ENCODE data around the gene HSPB1.
"Not testable (repeated sequence)": the region's sequence is repeated elsewhere in the genome, so short reads cannot be mapped to it uniquely, and the experiment has no call there.

Gene HSPB1

DNA sequence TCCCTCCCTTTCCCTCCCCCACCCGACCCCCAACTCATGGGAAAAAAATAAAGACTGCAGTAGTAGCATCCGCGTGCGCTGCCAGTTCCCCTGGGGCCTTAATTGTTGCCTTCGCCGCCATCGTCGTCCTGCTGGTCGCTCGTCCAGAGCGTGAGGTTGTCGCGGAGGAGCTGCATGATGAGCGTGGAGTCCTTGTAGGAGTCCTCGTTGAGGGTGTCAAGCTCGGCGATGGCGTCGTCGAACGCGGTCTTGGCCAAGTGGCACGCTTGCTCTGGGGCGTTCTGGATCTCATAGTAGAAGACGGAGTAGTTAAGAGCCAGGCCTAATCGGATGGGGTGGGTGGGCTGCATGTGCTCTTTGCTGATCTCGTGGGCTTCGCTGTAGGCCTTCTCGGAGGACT, 27.0 kb downstream of the HSPB1 start:
- no peak overlapping the region for H3K4me3 ChIP-seq (ENCODE audit: low read depth, low read length)
- no peak for DNase-seq (ENCODE audit: low read depth, low spot score)
- TF ChIP-seq, protein P1, sequence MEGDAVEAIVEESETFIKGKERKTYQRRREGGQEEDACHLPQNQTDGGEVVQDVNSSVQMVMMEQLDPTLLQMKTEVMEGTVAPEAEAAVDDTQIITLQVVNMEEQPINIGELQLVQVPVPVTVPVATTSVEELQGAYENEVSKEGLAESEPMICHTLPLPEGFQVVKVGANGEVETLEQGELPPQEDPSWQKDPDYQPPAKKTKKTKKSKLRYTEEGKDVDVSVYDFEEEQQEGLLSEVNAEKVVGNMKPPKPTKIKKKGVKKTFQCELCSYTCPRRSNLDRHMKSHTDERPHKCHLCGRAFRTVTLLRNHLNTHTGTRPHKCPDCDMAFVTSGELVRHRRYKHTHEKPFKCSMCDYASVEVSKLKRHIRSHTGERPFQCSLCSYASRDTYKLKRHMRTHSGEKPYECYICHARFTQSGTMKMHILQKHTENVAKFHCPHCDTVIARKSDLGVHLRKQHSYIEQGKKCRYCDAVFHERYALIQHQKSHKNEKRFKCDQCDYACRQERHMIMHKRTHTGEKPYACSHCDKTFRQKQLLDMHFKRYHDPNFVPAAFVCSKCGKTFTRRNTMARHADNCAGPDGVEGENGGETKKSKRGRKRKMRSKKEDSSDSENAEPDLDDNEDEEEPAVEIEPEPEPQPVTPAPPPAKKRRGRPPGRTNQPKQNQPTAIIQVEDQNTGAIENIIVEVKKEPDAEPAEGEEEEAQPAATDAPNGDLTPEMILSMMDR (IDR thresholded peaks at IDR 0.05; ENCODE audit: low read depth, low read length): no peak
- in situ Hi-C loops (cut with HindIII; ENCODE audit: low sequenced_read_pairs): no loop called here

DNA sequence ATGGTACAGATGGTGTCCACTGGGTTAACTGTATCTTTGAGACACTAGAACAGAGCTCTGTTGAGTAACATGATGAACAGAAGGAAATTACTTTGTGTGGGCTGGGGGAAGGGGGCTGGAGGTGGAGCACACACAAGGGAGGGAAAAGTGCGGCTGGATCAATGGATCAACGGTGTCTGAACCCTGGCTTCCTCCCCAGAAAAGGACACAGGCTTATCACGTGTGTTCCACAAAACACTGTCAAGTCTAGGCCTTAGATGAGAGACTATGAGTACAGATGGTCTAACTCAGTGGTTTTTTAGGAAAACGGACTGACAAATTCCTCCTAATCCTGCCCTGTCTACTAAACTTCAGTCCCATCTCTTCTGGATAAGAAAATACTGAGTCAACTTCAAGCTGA, 27.8 kb downstream of the HSPB1 start:
- no peak for DNase-seq (ENCODE audit: low read depth, low spot score)
- TF ChIP-seq, protein P1 (IDR thresholded peaks at IDR 0.05; ENCODE audit: low read depth, low read length): no peak
- in situ Hi-C loops (cut with HindIII; ENCODE audit: low sequenced_read_pairs): no loop called here
- H3K4me3 ChIP-seq (ENCODE audit: low read depth, low read length): no peak overlapping the region

DNA sequence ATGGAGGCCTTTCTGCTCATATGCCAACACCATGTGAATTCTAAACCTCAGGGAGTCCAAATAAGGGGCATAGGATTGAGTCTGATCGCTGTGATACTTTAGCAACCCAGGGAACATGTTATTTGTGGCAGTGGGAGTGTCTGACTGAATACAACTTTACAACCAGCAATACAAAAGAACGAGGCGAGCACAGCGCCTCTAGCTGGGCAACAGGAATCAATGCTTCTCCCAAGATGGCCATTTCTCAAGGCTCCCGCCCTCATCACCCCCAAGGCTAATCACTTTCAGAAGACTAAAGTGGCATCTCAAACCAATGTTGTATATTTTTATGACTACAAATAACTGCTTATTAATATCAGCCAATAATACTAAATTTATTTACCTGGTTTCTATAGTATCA, 28.2 kb downstream of the HSPB1 start:
- TF ChIP-seq, protein P1 (IDR thresholded peaks at IDR 0.05; ENCODE audit: low read depth, low read length): no peak
- no peak for DNase-seq (ENCODE audit: low read depth, low spot score)
- no peak overlapping the region for H3K4me3 ChIP-seq (ENCODE audit: low read depth, low read length)
- in situ Hi-C loops (cut with HindIII; ENCODE audit: low sequenced_read_pairs): no loop called here

DNA sequence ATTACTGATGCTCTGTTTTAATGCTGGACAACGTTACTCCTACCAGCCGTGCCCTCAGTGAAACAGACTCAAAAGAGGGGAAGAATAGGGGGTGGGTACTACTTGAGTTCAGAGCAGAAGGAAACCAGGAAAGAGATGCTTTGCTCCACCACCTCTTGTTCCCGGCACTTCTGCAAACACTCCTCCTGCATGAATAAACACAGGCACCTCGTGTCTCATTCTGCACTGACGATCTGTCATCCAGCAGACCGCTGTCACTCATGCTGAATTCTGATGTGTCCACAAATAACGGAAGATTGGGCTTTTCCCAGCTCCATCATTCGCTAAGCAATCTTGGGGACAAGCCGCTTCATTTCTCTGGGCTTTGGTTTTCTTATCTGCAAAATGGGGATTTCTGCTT, 29.6 kb downstream of the HSPB1 start:
- in situ Hi-C loops (cut with HindIII; ENCODE audit: low sequenced_read_pairs): no loop called here
- TF ChIP-seq, protein P1 (IDR thresholded peaks at IDR 0.05; ENCODE audit: low read depth, low read length): no peak
- DNase-seq (ENCODE audit: low read depth, low spot score): no peak
- no peak overlapping the region for H3K4me3 ChIP-seq (ENCODE audit: low read depth, low read length)

DNA sequence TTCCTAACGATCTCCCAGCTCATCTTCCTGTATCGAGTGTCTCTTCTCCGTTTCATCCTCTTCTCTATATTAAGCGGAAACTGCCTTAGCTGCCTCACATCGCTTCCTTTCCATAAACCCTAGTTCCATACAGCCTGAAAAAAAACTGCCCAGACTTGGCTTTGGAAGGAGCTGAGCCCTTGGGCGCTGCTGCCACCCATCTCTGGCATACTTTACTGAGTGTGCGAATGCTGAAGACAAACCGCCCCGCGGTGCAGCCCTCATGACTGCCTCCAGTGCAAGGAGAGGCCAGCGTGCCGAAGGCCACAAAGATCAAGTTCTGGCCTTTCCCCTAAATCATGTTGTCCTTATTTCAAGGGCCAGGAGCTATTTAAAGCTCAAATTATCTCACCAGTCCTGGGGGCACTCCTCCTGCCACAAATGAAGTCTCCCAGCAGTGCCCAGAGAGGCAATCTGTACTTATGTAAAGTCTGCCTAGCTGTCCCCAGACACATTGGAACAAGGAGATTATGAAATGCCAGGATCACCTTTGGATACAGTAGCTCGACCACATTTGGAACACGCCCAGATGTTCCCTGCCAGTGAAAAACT, 31.1 kb downstream of the HSPB1 start:
- DNase-seq (ENCODE audit: low read depth, low spot score): no peak

DNA sequence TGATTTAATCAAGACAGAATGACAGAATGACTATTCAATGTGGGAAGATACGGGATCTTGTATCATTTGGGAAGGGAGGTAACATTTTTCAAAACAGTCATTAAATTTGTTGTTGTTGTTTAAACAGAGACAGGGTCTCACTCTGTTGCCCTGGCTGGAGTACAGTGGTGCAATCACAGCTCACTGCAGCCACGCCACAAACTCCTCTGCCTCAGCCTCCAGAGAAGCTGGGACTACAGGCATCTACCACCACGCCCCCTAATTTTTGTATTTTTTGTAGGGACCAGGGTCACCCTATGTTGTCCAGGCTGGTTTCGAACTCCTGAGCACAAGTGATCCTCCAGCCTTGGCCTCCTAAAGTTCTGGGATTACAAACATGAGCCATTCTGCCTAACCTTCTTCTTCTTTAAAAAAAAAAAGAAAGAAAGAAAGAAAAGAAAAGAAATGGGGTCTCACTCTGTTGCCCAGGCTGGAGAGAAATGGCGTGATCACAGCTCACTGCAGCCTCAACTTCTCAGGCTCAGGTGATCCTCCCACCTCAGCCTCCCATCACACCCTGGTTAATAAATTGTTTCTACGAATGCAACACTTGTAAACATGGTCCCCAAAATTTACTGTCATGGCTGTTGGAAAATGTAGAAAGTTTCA, 32.0 kb downstream of the HSPB1 start:
- DNase-seq (ENCODE audit: low read depth, low spot score): no peak
- in situ Hi-C loops (cut with HindIII; ENCODE audit: low sequenced_read_pairs): no loop called here
- TF ChIP-seq, protein P1 (IDR thresholded peaks at IDR 0.05; ENCODE audit: low read depth, low read length): no peak

More for the DNA sequence above, 31.1 kb downstream of the HSPB1 start:
- no peak overlapping the region for H3K4me3 ChIP-seq (ENCODE audit: low read depth, low read length)
- in situ Hi-C loops (cut with HindIII; ENCODE audit: low sequenced_read_pairs): no loop called here
- TF ChIP-seq, protein P1 (IDR thresholded peaks at IDR 0.05; ENCODE audit: low read depth, low read length): no peak

DNA sequence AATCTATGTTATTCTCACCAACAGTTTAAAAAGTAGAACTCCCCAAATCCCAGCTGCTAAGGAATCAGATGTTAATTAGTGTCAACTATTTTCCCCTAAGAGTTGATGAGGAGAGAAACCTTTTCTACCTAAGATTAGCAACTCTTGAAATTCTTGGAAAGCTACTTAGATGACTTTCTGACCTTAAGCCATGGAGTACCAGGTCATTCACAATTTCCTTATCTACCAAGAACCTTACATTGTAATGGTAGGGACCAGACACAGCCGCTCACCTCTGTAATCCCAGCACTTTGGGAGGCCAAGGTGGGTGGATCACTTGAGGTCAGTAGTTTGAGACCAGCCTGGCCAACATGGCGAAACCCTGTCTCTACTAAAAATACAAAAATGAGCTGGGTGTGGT, 32.9 kb downstream of the HSPB1 start:
- H3K4me3 ChIP-seq (ENCODE audit: low read depth, low read length); in situ Hi-C loops (cut with HindIII; ENCODE audit: low sequenced_read_pairs); DNase-seq (ENCODE audit: low read depth, low spot score): not testable (repeated sequence)

More for the DNA sequence above, 32.0 kb downstream of the HSPB1 start:
- H3K4me3 ChIP-seq (ENCODE audit: low read depth, low read length): no peak overlapping the region

All from astrocyte of the spinal cord (primary cell).